ENCODE data around the gene TMEM63C. TPM values are rescaled to one million over a fixed set of nuclear protein-coding genes. Genes with fewer than 3 reads are reported as not detected.

The TMEM63C gene
- total RNA-seq, 1 donor from 2014 or later: 0.91 TPM

DNA sequence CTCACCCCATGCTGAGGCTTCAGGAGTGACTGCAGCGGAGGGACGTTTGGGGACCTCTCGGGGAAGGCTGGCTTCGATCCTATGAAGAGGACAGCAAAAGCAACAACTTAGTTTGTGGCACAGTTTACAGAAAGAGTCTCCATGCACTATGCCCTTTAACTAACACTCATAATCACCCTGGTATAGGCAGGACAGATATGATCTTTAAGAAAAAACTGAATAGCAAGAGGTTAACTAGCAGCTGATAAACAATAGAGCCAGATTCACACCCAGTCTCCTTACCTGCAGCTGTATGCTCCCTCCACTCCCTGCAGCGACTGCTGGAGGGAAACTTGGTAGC, 27.4 kb downstream of the TMEM63C start:
- H3K4me3 Mint-ChIP-seq: no peak overlapping the region
- H3K4me1 Mint-ChIP-seq: peaks cover 5% of the 10 kb centered on the region
- H3K27ac Mint-ChIP-seq (ENCODE audit: unreplicated experiment): no peak overlapping the region
- no peak for DNase-seq (ENCODE audit: low read depth, low spot score)
- peaks cover 30% of the 10 kb centered on the region for H3K27me3 Mint-ChIP-seq (ENCODE audit: low read depth)
- no peaks in the 10 kb centered on the region for H3K36me3 Mint-ChIP-seq (ENCODE audit: low read depth)
- H3K9me3 Mint-ChIP-seq: no peaks in the 10 kb centered on the region
- TF ChIP-seq, protein P1, sequence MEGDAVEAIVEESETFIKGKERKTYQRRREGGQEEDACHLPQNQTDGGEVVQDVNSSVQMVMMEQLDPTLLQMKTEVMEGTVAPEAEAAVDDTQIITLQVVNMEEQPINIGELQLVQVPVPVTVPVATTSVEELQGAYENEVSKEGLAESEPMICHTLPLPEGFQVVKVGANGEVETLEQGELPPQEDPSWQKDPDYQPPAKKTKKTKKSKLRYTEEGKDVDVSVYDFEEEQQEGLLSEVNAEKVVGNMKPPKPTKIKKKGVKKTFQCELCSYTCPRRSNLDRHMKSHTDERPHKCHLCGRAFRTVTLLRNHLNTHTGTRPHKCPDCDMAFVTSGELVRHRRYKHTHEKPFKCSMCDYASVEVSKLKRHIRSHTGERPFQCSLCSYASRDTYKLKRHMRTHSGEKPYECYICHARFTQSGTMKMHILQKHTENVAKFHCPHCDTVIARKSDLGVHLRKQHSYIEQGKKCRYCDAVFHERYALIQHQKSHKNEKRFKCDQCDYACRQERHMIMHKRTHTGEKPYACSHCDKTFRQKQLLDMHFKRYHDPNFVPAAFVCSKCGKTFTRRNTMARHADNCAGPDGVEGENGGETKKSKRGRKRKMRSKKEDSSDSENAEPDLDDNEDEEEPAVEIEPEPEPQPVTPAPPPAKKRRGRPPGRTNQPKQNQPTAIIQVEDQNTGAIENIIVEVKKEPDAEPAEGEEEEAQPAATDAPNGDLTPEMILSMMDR (conservative IDR thresholded peaks at IDR 0.05): no peak

DNA sequence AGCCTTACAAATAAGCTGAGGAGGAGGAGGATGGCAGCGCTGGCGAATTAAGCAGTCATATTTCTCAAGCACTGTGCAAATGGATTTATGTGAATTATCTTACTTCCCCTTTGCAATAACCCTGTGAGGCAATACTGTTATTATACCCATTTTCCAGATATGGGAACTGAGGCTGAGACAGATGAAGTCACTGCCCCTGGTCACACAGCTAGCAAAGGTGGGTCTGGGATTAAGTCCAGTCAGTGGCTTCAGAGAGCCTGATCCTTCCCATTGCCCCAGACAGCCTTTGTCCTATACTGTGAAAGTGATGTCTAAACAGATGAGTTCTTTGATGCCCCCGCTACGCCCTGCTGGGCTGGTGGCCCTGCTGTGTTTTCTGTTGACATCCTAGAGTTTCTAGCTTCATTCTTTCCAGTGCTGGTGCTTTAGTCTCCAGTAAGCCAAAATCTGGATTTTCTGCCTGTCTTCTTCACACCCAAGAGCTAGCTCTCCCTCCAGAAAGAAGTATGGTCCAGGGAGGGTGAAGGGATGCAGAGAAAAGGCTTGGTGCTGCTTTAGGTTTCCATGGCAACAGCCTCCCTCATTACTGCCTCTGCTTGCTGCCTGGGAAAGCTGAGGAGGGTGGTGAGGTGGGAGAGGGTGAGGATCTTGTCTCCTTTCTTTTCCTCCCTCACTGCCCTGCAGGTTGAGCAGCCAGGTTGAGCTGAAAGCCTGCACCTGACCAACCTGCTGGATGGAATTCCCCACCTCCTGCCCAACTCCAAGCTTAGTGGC, 30.7 kb downstream of the TMEM63C start:
- Mint-ChIP-seq H3K36me3 (ENCODE audit: low read depth) (no peaks in the 10 kb centered on the region), H3K27me3 (ENCODE audit: low read depth) (peaks cover 52% of the 10 kb centered on the region), H3K27ac (ENCODE audit: unreplicated experiment) (no peak overlapping the region), H3K9me3 (no peaks in the 10 kb centered on the region), H3K4me1 (peaks cover 5% of the 10 kb centered on the region), H3K4me3 (no peak overlapping the region)
- DNase-seq (ENCODE audit: low read depth, low spot score): no peak
- TF ChIP-seq, protein P1 (conservative IDR thresholded peaks at IDR 0.05): no peak

DNA sequence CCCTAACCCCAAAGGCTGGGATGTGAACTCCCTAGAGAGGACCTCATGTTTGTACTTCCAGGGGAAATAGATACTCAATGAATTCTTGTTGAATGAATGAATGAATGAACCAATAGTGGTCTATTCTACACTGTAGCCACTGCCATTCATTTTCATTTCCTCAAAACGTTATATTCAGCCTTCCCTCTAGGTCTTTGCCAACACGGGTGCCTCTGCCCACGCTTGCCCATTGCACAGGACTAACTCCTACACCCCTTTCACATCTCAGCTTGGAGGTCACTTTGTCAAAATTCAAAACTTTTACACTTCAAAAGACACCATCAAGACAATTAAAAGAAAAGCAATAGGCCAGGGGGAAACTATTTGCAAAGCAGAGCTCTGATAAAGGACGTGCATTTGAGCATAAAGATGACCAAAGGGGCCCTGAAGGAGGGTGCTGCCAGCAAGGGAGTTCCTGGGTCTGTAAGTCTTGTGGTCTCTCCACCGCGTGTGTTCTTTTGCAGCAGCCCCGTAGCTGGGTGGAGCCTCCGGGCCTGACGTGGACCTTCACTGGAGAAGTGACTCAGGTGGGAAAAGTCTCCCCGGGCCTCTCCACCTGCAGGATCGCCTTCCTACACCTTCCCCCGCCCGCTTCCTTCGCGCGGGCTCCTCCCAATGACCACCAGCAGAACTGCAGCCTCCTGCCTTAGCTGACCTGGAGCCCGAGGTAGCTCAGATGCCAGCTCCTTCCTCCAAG, 31.5 kb downstream of the TMEM63C start:
- H3K4me1 Mint-ChIP-seq: peaks cover 5% of the 10 kb centered on the region
- peak; percentile 49 for DNase-seq (ENCODE audit: low read depth, low spot score)
- peaks cover 60% of the 10 kb centered on the region for H3K27me3 Mint-ChIP-seq (ENCODE audit: low read depth)
- H3K4me3 Mint-ChIP-seq: no peak overlapping the region
- H3K36me3 Mint-ChIP-seq (ENCODE audit: low read depth): no peaks in the 10 kb centered on the region
- TF ChIP-seq, protein P1 (conservative IDR thresholded peaks at IDR 0.05): peak; percentile 70
- peak overlapping the region; percentile 47 for H3K27ac Mint-ChIP-seq (ENCODE audit: unreplicated experiment)
- H3K9me3 Mint-ChIP-seq: no peaks in the 10 kb centered on the region

DNA sequence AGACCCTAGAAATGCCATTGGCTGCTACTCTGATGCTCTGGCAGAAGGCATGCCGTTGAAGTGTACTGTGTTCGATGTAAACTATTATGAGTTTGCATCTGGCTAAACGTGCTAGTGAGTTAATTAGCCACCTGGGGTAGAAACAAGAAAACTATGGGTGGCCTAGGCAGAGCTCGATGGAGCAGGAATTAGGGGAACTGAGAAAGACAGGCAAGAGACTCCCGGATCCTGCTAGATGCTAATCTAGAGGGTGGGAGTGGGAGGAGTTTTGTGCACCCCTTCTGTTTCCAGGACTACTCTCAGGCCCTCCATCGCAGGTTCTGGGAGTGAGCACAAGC, 32.0 kb downstream of the TMEM63C start:
- peaks cover 63% of the 10 kb centered on the region for H3K27me3 Mint-ChIP-seq (ENCODE audit: low read depth)
- H3K36me3 Mint-ChIP-seq (ENCODE audit: low read depth): no peaks in the 10 kb centered on the region
- no peak overlapping the region for H3K4me3 Mint-ChIP-seq
- no peak for DNase-seq (ENCODE audit: low read depth, low spot score)
- H3K4me1 Mint-ChIP-seq: no peaks in the 10 kb centered on the region
- TF ChIP-seq, protein P1 (conservative IDR thresholded peaks at IDR 0.05): no peak
- no peak overlapping the region for H3K27ac Mint-ChIP-seq (ENCODE audit: unreplicated experiment)
- no peaks in the 10 kb centered on the region for H3K9me3 Mint-ChIP-seq

DNA sequence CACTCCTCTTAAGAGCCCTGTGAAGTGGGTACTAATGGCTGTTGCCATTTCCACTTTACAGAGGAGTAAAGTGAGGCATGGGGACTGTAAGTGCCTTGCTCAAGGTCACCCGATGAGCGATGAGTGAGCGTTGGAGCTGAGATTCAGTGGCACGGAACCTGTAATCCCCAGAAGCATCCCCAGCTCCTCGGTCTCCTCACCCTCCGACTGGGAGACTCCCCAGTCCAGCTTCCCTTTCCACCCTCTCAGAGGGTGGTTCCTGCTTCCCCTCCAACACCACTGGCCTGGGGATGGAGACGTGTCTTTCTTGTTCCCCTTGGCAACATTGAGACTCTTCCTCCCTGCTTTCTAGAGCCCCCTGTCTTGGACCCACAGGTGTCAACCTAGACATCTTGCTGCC, 32.6 kb downstream of the TMEM63C start:
- Mint-ChIP-seq H3K4me1 (no peaks in the 10 kb centered on the region), H3K27ac (ENCODE audit: unreplicated experiment) (no peak overlapping the region), H3K36me3 (ENCODE audit: low read depth) (no peaks in the 10 kb centered on the region), H3K27me3 (ENCODE audit: low read depth) (peaks cover 61% of the 10 kb centered on the region), H3K4me3 (no peak overlapping the region), H3K9me3 (no peaks in the 10 kb centered on the region)
- DNase-seq (ENCODE audit: low read depth, low spot score): no peak
- TF ChIP-seq, protein P1 (conservative IDR thresholded peaks at IDR 0.05): no peak
